Body of pancreas (tissue), 4 donors: ENCODE measurements around the gene APPL2.
"Not testable (repeated sequence)": the region's sequence is repeated elsewhere in the genome, so short reads cannot be mapped to it uniquely, and the experiment has no call there.

Source experiments
- POLR2A ChIP-seq, 3 donors: fragments of 450-650 bp; IDR thresholded peaks; one replicate each; pipeline ENCODE4 v1.6.1; 2016; ENCODE audit warnings: antibody characterized with exemption in 3 of 3, mild to moderate bottlenecking in 2 of 3
- TF ChIP-seq, protein P1 (sequence below), 7 experiments: fragments of 450-650 bp in 4 of 7; fragments of 200-600 bp in 3 of 7; sonication (generic) in 3 of 7; IDR thresholded peaks; one replicate each; pipeline ENCODE4 v1.5.1; 2016 to 2019; ENCODE audit warnings: antibody characterized with exemption in 7 of 7

DNA sequence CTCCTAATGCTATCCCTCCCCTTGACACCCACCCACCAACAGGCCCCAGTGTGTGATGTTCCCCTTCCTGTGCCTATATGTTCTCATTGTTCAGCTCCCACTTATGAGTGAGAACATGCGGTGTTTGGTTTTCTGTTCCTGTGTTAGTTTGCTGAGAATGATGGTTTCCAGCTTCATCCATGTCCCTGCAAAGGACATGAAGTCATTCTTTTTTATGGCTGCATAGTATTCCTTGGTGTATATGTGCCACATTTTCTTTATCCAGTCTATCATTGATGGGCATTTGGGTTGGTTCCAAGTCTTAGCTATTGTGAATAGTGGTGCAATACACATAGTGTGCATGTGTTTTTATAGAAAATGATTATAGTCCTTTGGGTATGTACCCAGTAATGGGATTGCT lies 56.9 kb downstream of the APPL2 start:
- not testable (repeated sequence) for TF ChIP-seq POLR2A (IDR thresholded peaks at IDR 0.05)
- TF ChIP-seq, protein P1, sequence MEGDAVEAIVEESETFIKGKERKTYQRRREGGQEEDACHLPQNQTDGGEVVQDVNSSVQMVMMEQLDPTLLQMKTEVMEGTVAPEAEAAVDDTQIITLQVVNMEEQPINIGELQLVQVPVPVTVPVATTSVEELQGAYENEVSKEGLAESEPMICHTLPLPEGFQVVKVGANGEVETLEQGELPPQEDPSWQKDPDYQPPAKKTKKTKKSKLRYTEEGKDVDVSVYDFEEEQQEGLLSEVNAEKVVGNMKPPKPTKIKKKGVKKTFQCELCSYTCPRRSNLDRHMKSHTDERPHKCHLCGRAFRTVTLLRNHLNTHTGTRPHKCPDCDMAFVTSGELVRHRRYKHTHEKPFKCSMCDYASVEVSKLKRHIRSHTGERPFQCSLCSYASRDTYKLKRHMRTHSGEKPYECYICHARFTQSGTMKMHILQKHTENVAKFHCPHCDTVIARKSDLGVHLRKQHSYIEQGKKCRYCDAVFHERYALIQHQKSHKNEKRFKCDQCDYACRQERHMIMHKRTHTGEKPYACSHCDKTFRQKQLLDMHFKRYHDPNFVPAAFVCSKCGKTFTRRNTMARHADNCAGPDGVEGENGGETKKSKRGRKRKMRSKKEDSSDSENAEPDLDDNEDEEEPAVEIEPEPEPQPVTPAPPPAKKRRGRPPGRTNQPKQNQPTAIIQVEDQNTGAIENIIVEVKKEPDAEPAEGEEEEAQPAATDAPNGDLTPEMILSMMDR (IDR thresholded peaks at IDR 0.05): not testable (repeated sequence)
